OCI-LY7 (cell line): Measurements from ENCODE around the gene RARA.

ENCODE experiments used
- CTCF ChIP-seq: fragments of 200-600 bp; sonication (generic); conservative IDR thresholded peaks from 2 replicates; pipeline ENCODE4 v1.5.1; 2014; ENCODE audit warnings: mild to moderate bottlenecking, antibody characterized with exemption, low read length, moderate library complexity, mixed read lengths
- EZH2phosphoT487 ChIP-seq: fragments of 200-600 bp; sonication (generic); IDR thresholded peaks from 2 replicates; pipeline ENCODE4 v1.6.1; 2018; ENCODE audit warnings: low read depth, borderline replicate concordance, mild to moderate bottlenecking, mixed run types, antibody characterized with exemption, low read length, moderate library complexity, mixed read lengths

GRCh38 chr17:40328386-40328766 lies 19.4 kb downstream of the RARA start:
- no peak for TF ChIP-seq CTCF
- TF ChIP-seq EZH2phosphoT487: no peak
